ENCODE measurements around the gene KIF14.
"Not testable (repeated sequence)": the region's sequence is repeated elsewhere in the genome, so short reads cannot be mapped to it uniquely, and the experiment has no call there.

KIF14 gene

GRCh38 chr1:200631375-200631774 lies 10.8 kb upstream of the KIF14 start:
- H3F3A ChIP-seq (ENCODE audit: insufficient read depth), result no peaks in the 10 kb centered on the region
- no peak for TF ChIP-seq EZH2phosphoT487 (conservative IDR thresholded peaks at IDR 0.05; ENCODE audit: low read length)
- TF ChIP-seq CTCF (IDR thresholded peaks at IDR 0.05; ENCODE audit: insufficient read depth, low read length, poor library complexity, severe bottlenecking), result no peak
- H2AFZ ChIP-seq (ENCODE audit: low read depth, low read length, severe bottlenecking), result no peak overlapping the region
- H3K4me2 ChIP-seq (ENCODE audit: low read depth, low read length, poor library complexity, severe bottlenecking), result no peak overlapping the region
- H3K27ac ChIP-seq (ENCODE audit: low read depth, low read length), result no peak overlapping the region
- H3K9me2 ChIP-seq (replicated peaks; ENCODE audit: insufficient read depth, low read length), result no peaks in the 10 kb centered on the region
- no peaks in the 10 kb centered on the region for H3K79me2 ChIP-seq (ENCODE audit: insufficient read depth, low read length)
- H3K9me3 ChIP-seq (ENCODE audit: insufficient read depth, low read length), result no peaks in the 10 kb centered on the region
- no peaks in the 10 kb centered on the region; the same call in 1 of the 2 replicates for H4K20me1 ChIP-seq (ENCODE audit: low read depth, low read length)
- H3K27me3 ChIP-seq (ENCODE audit: low read length), result no peaks in the 10 kb centered on the region
- H3K36me3 ChIP-seq (ENCODE audit: low read length), result no peaks in the 10 kb centered on the region
- no peak overlapping the region for H3K9ac ChIP-seq (ENCODE audit: low read length)
- H3K4me3 ChIP-seq (ENCODE audit: insufficient read depth, low read length, poor library complexity, severe bottlenecking), result no peak overlapping the region

- not testable (repeated sequence) for H3K9me3 ChIP-seq (ENCODE audit: insufficient read depth, low read length); H4K20me1 ChIP-seq (ENCODE audit: low read depth, low read length); H3K4me2 ChIP-seq (ENCODE audit: low read depth, low read length, poor library complexity, severe bottlenecking); H3K9me2 ChIP-seq (replicated peaks; ENCODE audit: insufficient read depth, low read length); H3K4me3 ChIP-seq (ENCODE audit: insufficient read depth, low read length, poor library complexity, severe bottlenecking); H2AFZ ChIP-seq (ENCODE audit: low read depth, low read length, severe bottlenecking); H3K36me3 ChIP-seq (ENCODE audit: low read length); H3K27me3 ChIP-seq (ENCODE audit: low read length); H3K79me2 ChIP-seq (ENCODE audit: insufficient read depth, low read length); H3K9ac ChIP-seq (ENCODE audit: low read length); H3F3A ChIP-seq (ENCODE audit: insufficient read depth); H3K27ac ChIP-seq (ENCODE audit: low read depth, low read length)
These were observed 10.0 kb upstream of the KIF14 start for GRCh38 chr1:200630515-200630899.

- Histone ChIP-seq H3K79me2 (ENCODE audit: insufficient read depth, low read length) (no peaks in the 10 kb centered on the region), H4K20me1 (ENCODE audit: low read depth, low read length) (no peaks in the 10 kb centered on the region; the same call in 1 of the 2 replicates), H3K4me3 (ENCODE audit: insufficient read depth, low read length, poor library complexity, severe bottlenecking) (no peak overlapping the region), H3F3A (ENCODE audit: insufficient read depth) (no peaks in the 10 kb centered on the region), H3K9ac (ENCODE audit: low read length) (no peak overlapping the region), H3K36me3 (ENCODE audit: low read length) (no peaks in the 10 kb centered on the region), H3K4me2 (ENCODE audit: low read depth, low read length, poor library complexity, severe bottlenecking) (no peak overlapping the region), H3K9me3 (ENCODE audit: insufficient read depth, low read length) (no peaks in the 10 kb centered on the region), H3K27me3 (ENCODE audit: low read length) (no peaks in the 10 kb centered on the region), H2AFZ (ENCODE audit: low read depth, low read length, severe bottlenecking) (no peak overlapping the region), H3K9me2 (replicated peaks; ENCODE audit: insufficient read depth, low read length) (no peaks in the 10 kb centered on the region), H3K27ac (ENCODE audit: low read depth, low read length) (no peak overlapping the region)
- TF ChIP-seq CTCF (IDR thresholded peaks at IDR 0.05; ENCODE audit: insufficient read depth, low read length, poor library complexity, severe bottlenecking) (no peak), EZH2phosphoT487 (conservative IDR thresholded peaks at IDR 0.05; ENCODE audit: low read length) (no peak)
These were observed 9.4 kb upstream of the KIF14 start for GRCh38 chr1:200629876-200630514.

GRCh38 chr1:200628223-200628881 lies 7.8 kb upstream of the KIF14 start:
- Histone ChIP-seq H3K27me3 (ENCODE audit: low read length) (no peaks in the 10 kb centered on the region), H3K9me2 (replicated peaks; ENCODE audit: insufficient read depth, low read length) (no peaks in the 10 kb centered on the region), H3K4me3 (ENCODE audit: insufficient read depth, low read length, poor library complexity, severe bottlenecking) (no peak overlapping the region), H4K20me1 (ENCODE audit: low read depth, low read length) (no peaks in the 10 kb centered on the region; the same call in 1 of the 2 replicates), H3K4me2 (ENCODE audit: low read depth, low read length, poor library complexity, severe bottlenecking) (peak overlapping the region; percentile 20), H3K79me2 (ENCODE audit: insufficient read depth, low read length) (no peaks in the 10 kb centered on the region), H3K36me3 (ENCODE audit: low read length) (no peaks in the 10 kb centered on the region), H3F3A (ENCODE audit: insufficient read depth) (no peaks in the 10 kb centered on the region), H3K9me3 (ENCODE audit: insufficient read depth, low read length) (no peaks in the 10 kb centered on the region), H3K9ac (ENCODE audit: low read length) (no peak overlapping the region), H3K27ac (ENCODE audit: low read depth, low read length) (no peak overlapping the region), H2AFZ (ENCODE audit: low read depth, low read length, severe bottlenecking) (no peak overlapping the region)
- TF ChIP-seq EZH2phosphoT487 (conservative IDR thresholded peaks at IDR 0.05; ENCODE audit: low read length) (no peak), CTCF (IDR thresholded peaks at IDR 0.05; ENCODE audit: insufficient read depth, low read length, poor library complexity, severe bottlenecking) (no peak)
